ENCODE results near the gene UNC5B. TPM values are rescaled to one million over a fixed set of nuclear protein-coding genes. Genes with fewer than 3 reads are reported as not detected.

UNC5B gene
- total RNA-seq, 1 donor from 2014 or later = 26.9 TPM

- no peak for TF ChIP-seq CTCF (IDR thresholded peaks at IDR 0.05; ENCODE audit: insufficient read depth, low read length, poor library complexity, severe bottlenecking)
- peaks cover 8% of the 10 kb centered on the region for H3K27me3 ChIP-seq (ENCODE audit: control insufficient read depth, insufficient read depth, low read length)
- no peak for DNase-seq (ENCODE audit: low read depth)
Observed at GRCh38 chr10:71304914-71305313, 92.5 kb downstream of the UNC5B start.

GRCh38 chr10:71306979-71307378, 94.6 kb downstream of the UNC5B start:
- no peak for TF ChIP-seq CTCF (IDR thresholded peaks at IDR 0.05; ENCODE audit: insufficient read depth, low read length, poor library complexity, severe bottlenecking)
- no peak for DNase-seq (ENCODE audit: low read depth)
- Histone ChIP-seq H3K36me3 (ENCODE audit: control insufficient read depth, insufficient read depth, low read length) (no peaks in the 10 kb centered on the region), H3K27me3 (ENCODE audit: control insufficient read depth, insufficient read depth, low read length) (peaks cover 4% of the 10 kb centered on the region), H3K4me3 (ENCODE audit: low read depth, low read length) (no peak overlapping the region)

More at GRCh38 chr10:71304914-71305313, 92.5 kb downstream of the UNC5B start:
- H3K36me3 ChIP-seq (ENCODE audit: control insufficient read depth, insufficient read depth, low read length) = no peaks in the 10 kb centered on the region
- no peak overlapping the region for H3K4me3 ChIP-seq (ENCODE audit: low read depth, low read length)

DNA sequence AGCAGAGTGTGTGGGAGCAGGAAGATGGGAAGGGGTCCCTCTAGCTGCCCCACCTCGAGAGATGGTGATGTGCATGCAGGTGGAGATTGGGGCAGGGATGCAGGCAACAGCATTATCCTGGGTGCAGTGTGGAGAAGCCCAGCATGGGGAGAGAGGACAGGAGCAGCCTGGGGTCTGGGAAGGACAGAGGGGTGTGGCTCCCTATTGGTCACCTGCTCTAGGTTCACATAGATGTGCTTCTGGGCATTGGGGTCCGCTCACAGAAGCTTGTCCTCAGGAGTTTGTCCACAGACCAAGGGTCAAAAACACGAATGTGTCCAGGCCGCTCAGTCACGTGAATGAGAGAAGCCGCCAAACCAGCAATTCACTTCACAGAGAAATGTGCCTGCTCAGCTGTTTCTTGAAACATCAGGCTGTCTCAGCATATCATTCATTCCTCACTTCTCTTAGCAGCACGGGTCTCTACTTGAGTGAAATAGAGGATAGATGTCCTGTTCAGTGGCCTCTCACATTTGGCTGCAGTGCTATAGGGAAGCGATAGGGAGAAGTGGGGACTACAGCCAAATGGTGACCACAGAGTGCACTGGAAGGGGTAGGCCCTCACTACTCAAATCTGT, 95.2 kb downstream of the UNC5B start:
- DNase-seq (ENCODE audit: low read depth) = no peak
- Histone ChIP-seq H3K27me3 (ENCODE audit: control insufficient read depth, insufficient read depth, low read length) (peaks cover 4% of the 10 kb centered on the region), H3K4me3 (ENCODE audit: low read depth, low read length) (no peak overlapping the region), H3K36me3 (ENCODE audit: control insufficient read depth, insufficient read depth, low read length) (no peaks in the 10 kb centered on the region)
- TF ChIP-seq CTCF (IDR thresholded peaks at IDR 0.05; ENCODE audit: insufficient read depth, low read length, poor library complexity, severe bottlenecking) = no peak

DNA sequence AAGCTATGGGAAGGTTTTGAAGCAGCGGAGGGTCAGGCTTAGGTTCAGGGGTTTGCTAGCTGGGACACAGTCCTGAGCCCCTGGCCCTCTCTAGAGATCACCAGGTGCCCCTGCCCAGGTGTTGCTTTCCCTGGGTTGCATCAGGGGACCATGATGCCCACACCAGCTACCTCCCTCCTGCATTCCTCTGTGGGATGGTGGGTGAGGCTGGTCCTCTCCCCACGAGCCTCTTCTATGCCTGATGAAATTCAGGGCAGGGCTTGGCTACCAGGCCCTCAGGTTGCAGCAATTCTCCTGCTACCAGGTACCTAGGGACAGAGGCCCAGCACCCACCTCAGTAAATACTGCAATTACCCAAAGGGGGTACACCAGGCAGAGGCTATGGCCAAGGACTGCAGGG, 95.9 kb downstream of the UNC5B start:
- no peaks in the 10 kb centered on the region for H3K36me3 ChIP-seq (ENCODE audit: control insufficient read depth, insufficient read depth, low read length)
- DNase-seq (ENCODE audit: low read depth) = no peak
- H3K27me3 ChIP-seq (ENCODE audit: control insufficient read depth, insufficient read depth, low read length) = peaks cover 4% of the 10 kb centered on the region
- H3K4me3 ChIP-seq (ENCODE audit: low read depth, low read length) = no peak overlapping the region
- no peak for TF ChIP-seq CTCF (IDR thresholded peaks at IDR 0.05; ENCODE audit: insufficient read depth, low read length, poor library complexity, severe bottlenecking)

DNA sequence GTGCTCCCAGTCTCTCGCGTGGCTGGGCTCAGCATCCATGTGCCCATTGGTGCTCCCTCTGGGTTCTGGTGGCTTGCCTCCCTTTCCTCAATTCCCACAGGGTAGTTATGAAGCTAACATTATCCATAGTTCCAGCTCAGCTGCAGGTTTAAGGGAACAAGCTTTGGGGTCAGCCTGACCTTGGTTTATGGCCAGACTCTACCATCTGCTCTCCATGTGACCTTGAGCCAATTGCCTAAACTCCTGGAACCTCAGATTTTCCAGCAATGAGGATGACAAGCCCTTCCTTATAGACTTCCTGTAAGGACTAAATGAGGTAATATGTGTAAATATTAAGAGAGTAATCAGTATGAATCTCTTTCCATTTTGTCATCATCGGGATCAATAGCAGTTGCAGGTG, 96.6 kb downstream of the UNC5B start:
- H3K4me3 ChIP-seq (ENCODE audit: low read depth, low read length) = no peak overlapping the region
- peaks cover 11% of the 10 kb centered on the region for H3K27me3 ChIP-seq (ENCODE audit: control insufficient read depth, insufficient read depth, low read length)
- DNase-seq (ENCODE audit: low read depth) = no peak
- H3K36me3 ChIP-seq (ENCODE audit: control insufficient read depth, insufficient read depth, low read length) = no peaks in the 10 kb centered on the region
- no peak for TF ChIP-seq CTCF (IDR thresholded peaks at IDR 0.05; ENCODE audit: insufficient read depth, low read length, poor library complexity, severe bottlenecking)

- TF ChIP-seq CTCF (IDR thresholded peaks at IDR 0.05; ENCODE audit: insufficient read depth, low read length, poor library complexity, severe bottlenecking) = no peak
- peaks cover 12% of the 10 kb centered on the region for H3K27me3 ChIP-seq (ENCODE audit: control insufficient read depth, insufficient read depth, low read length)
- no peak for DNase-seq (ENCODE audit: low read depth)
- H3K36me3 ChIP-seq (ENCODE audit: control insufficient read depth, insufficient read depth, low read length) = no peaks in the 10 kb centered on the region
- H3K4me3 ChIP-seq (ENCODE audit: low read depth, low read length) = no peak overlapping the region
Observed at GRCh38 chr10:71309919-71310318, 97.5 kb downstream of the UNC5B start.

Data from kidney epithelial cell (primary cell).